Measurements from ENCODE around the gene DSG3.

GRCh38 chr18:31428211-31428610 is 19.3 kb upstream of the DSG3 start:
- TF ChIP-seq CTCF (IDR thresholded peaks at IDR 0.05) (no peak), POLR2A (IDR thresholded peaks at IDR 0.05) (no peak)
